ENCODE measurements around the gene DDX1.

GRCh38 chr2:15571729-15572128 is 19.9 kb upstream of the DDX1 start:
- no peak for TF ChIP-seq CTCF (IDR thresholded peaks at IDR 0.05)
- TF ChIP-seq POLR2A (IDR thresholded peaks at IDR 0.05), result no peak

Data from ovary (tissue), 3 donors.